GM10248 (cell line): ENCODE data around the gene CPT1A.

Experiments used
- CTCF ChIA-PET: fragments of 300-600 bp; sonication (Branson Sonifier 250); formaldehyde crosslinking; extraction: SDS; loops from one replicate; lab custom pipeline; 2021; ENCODE audit warnings: antibody characterized with exemption; lab: Yijun Ruan, JAX
- POLR2A ChIA-PET: fragments of 350-650 bp; sonication (Branson Sonifier 250); formaldehyde crosslinking; extraction: SDS; loops from one replicate; lab custom pipeline; 2020; ENCODE audit warnings: antibody characterized with exemption; lab: Yijun Ruan, JAX
- DNase-seq: peaks from one replicate; pipeline ENCODE4 v3.0.0; 2012; ENCODE audit errors: extremely low spot score
- TF ChIP-seq, protein P1 (sequence below): IDR thresholded peaks from 2 replicates; pipeline ENCODE4 v1.5.1; 2012; ENCODE audit warnings: mild to moderate bottlenecking, low read depth; ENCODE audit errors: extremely low read depth, missing control alignments, control extremely low read depth

Gene CPT1A

DNA sequence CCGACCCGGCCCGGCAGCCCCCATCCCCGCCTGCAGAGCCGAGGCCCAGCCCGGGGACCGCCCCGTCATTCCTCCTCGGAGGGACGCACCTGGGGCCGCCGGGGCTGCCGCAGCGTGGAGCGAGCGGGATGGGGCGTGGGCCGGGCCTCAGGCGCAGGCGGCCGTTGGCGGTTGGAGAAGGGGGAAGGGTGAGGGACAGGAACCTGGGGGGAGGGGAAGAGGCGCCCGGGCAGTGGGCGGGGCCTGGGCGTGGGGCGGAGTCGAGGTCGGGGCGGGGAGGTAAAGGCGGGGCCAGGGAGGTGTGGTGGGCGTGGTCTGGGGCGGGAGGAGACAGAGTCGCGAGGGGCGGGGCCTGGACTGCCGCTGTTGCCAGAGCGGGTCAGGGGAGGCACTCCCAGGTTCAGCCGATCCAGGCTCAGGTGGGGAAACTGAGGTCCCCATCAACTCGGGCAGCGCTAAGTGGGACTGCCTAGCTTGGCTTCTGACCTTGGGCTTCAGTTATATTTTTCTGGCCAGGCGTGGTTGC is 90.3 kb downstream of the CPT1A start, which contains the start of gene TESMIN:
Gene TESMIN, minus strand, starts transcription at position 190 of the 526 bp plus-strand sequence. CDS start 860 bp downstream, outside the sequence.
- TF ChIP-seq, protein P1, sequence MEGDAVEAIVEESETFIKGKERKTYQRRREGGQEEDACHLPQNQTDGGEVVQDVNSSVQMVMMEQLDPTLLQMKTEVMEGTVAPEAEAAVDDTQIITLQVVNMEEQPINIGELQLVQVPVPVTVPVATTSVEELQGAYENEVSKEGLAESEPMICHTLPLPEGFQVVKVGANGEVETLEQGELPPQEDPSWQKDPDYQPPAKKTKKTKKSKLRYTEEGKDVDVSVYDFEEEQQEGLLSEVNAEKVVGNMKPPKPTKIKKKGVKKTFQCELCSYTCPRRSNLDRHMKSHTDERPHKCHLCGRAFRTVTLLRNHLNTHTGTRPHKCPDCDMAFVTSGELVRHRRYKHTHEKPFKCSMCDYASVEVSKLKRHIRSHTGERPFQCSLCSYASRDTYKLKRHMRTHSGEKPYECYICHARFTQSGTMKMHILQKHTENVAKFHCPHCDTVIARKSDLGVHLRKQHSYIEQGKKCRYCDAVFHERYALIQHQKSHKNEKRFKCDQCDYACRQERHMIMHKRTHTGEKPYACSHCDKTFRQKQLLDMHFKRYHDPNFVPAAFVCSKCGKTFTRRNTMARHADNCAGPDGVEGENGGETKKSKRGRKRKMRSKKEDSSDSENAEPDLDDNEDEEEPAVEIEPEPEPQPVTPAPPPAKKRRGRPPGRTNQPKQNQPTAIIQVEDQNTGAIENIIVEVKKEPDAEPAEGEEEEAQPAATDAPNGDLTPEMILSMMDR, result no peak
- ChIA-PET POLR2A (no interaction called here), CTCF (interaction anchor here (1.1 to 1.5 kb wide), 2 partner anchors 17 to 18 kb away, joined by 3 to 4 read pairs; no protein-coding TSS in a partner anchor)
- peak; percentile 98 for DNase-seq

DNA sequence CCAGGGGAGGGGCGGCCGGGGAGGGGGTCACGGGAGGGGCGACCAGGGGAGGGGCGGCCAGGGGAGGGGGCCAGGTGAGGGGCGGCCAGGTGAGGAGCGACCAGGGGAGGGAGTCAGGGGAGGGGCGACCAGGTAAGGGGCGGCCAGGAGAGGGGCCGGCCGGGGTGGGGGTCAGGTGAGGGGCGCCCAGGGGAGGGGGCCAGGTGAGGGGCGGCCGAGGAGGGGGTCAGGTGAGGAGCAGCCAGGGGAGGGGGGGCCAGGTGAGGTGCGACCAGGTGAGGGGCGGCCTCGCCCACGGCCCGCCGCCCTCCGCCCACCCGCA is 90.8 kb downstream of the CPT1A start:
- no peak for DNase-seq
- TF ChIP-seq, protein P1, result no peak
- ChIA-PET CTCF (no interaction called here), POLR2A (no interaction called here)

DNA sequence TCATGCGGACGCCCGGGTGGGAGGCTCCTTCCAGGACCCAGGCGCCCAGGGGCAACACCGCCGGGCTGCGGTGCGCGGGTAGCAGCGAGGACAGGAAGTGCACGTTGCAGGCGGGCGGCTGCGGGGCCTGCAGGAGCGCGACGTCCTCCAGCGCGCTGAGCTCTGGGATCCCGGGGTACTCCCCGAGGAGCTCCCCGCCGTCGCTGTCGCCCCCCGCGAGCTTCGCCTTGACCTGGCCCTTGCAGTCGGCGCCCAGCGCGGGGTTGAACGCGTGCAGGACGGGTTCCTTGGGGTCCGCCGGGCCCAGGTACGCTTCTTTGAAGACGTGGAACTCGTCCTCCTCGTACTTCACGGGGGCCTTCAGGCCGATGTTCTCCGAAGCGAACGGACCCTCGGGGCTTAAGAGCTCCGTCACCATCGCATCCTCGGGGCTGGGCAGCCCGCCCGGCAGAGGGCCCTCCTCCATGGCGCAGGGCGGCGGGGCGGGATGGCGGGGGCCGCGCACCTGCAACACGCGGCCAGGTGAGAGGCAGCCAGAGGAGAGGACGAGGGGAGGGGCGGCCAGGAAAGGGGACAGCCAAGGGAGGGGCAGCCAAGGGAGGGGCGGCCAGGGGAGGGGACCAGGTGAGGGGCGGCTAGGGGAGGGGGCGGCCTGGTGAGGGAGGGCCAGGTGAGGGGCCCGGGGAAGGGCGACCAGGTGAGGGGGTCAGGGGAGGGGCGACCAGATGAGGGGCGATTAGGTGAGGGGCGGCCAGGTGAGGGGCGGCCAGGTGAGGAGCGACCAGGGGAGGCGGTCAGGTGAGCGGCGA is 91.3 kb downstream of the CPT1A start:
- POLR2A ChIA-PET, result no interaction called here
- CTCF ChIA-PET, result no interaction called here
- no peak for DNase-seq
- TF ChIP-seq, protein P1, result peak; percentile 4

DNA sequence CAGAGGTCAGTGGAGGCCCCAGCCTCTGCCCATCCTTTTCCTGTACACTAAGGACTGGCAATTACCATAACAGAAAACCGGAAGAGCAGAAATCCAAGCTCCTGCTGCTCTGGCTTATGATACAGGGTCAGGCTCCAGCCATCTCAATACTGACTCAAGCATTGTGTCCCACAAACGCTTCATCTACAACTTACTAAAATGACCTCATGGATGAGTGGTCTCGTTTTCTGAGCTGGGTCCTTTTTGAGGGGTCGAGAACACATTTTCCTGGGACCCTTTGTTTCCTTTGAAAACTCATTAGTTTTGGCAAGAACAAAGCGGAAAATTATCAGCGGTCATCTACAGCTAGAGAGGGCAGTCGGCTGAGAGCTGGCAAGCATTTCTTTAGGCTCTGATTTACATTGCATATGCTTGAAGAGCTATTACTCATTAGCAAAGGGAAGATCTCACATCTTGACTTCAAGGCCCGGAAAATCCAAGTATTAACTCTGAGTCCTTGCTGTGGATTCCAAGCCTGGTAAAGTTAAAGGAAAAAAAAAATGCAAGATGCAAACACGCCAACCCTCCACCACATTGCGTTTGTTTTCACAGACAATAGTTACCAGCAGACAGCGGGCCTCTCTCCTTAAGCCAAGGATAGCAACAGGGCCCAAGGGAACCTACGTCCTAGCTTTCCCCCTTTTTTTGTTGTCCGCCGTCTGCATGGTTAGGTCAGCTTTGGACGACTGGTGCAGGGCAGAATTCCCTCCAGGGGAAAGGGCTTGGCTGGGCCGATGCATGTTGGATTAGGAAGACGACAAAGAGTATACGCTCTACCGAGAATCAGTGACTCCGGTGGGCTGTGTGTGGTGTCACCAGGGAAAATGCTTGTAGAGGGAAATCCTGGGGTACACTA is 92.2 kb downstream of the CPT1A start:
- ChIA-PET CTCF (interaction anchor here (0.9 kb wide), 1 partner anchor 13 kb away, joined by 3 read pairs; no protein-coding TSS in a partner anchor), POLR2A (no interaction called here)
- TF ChIP-seq, protein P1, result no peak
- DNase-seq, result no peak

DNA sequence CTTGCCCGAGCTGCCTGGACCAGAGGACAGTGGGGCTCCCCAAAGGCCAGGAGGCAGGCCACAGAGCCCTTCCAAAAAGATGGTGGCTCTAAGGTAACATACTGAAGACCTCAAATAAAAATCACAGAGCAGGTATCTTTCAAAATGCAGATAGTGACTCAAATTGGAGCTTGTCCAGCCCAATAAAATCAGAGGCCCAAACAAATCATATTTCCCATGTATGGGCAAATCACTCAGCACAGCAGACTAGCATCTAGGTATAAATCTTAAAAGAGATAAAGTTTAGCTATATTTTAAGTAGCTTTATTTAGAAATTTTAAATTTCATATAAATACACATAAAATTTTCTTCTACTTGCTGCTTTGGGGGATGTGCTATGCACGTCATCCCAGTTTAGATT is 93.7 kb downstream of the CPT1A start:
- DNase-seq, result no peak
- ChIA-PET POLR2A (no interaction called here), CTCF (interaction anchor here (1.4 kb wide), 1 partner anchor 929 kb away, joined by 3 read pairs; no protein-coding TSS in a partner anchor)
- TF ChIP-seq, protein P1, result no peak

DNA sequence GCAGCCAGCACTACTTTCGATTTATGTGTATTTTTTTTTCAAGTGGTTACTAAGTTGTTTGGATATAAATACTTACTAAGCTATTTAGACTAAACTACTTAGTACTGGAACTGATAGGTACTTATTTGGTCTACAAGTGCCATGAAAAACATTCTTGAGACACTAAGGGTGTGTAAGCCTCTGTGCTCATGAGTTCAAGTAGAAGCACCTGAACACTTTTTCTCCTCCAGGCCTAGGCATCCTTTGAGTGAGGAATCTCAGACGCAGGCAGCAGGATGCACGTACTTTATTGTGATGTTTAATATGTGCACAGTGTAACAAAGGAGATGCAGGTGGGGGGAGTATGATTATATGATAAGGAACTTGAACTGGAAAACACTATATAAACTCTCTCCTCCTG is 98.2 kb downstream of the CPT1A start:
- ChIA-PET CTCF (no interaction called here), POLR2A (no interaction called here)
- TF ChIP-seq, protein P1, result no peak
- no peak for DNase-seq
